Fibroblast of lung (primary cell): ENCODE data around the gene AMIGO3.

Experiments
- EZH2 ChIP-seq: IDR thresholded peaks from 2 replicates; pipeline ENCODE4 v1.5.1; 2012; ENCODE audit warnings: low read length, control low read depth, mild to moderate bottlenecking; ENCODE audit errors: missing control alignments
- TF ChIP-seq, protein P1 (sequence below), 2 donors: IDR thresholded peaks in 1 of 2; conservative IDR thresholded peaks in 1 of 2; 1 replicate in 1 of 2; 2 replicates in 1 of 2; pipeline ENCODE4 v1.5.1; 2011 to 2012; ENCODE audit warnings: low read length in 2 of 2, control low read depth in 1 of 2, inconsistent platforms in 1 of 2, low read depth in 1 of 2, mild to moderate bottlenecking in 1 of 2

DNA sequence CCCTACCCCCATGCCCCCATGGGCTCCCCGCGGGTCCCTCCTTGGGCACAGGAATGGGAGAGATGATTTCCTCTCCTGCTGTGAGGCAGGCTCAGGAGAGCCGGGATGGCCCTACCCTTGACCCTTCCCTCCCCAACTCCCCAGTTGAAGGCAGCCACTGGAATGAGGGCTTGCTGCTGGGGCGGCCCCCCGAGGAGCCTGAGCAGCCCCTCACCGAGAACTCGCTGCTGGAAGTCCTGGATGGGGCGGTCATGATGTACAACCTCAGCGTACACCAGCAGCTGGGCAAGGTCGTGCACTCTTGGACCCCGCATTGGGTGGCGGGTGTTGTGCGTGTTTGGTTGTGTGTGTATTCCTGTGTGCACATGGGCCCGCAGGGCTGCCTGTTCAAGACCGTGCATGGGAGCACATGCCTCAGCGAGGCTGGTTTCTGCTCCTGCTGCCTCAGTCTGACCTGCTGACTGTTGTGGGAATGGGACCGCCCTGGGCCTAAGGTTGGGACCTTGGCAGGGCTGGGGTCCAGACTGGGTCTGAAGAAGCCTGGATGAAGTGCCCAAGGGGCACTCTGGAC, 14.0 kb downstream of the AMIGO3 start:
- TF ChIP-seq, protein P1, sequence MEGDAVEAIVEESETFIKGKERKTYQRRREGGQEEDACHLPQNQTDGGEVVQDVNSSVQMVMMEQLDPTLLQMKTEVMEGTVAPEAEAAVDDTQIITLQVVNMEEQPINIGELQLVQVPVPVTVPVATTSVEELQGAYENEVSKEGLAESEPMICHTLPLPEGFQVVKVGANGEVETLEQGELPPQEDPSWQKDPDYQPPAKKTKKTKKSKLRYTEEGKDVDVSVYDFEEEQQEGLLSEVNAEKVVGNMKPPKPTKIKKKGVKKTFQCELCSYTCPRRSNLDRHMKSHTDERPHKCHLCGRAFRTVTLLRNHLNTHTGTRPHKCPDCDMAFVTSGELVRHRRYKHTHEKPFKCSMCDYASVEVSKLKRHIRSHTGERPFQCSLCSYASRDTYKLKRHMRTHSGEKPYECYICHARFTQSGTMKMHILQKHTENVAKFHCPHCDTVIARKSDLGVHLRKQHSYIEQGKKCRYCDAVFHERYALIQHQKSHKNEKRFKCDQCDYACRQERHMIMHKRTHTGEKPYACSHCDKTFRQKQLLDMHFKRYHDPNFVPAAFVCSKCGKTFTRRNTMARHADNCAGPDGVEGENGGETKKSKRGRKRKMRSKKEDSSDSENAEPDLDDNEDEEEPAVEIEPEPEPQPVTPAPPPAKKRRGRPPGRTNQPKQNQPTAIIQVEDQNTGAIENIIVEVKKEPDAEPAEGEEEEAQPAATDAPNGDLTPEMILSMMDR (conservative IDR thresholded peaks at IDR 0.05 in 1 of 2, IDR thresholded peaks at IDR 0.05 in 1 of 2; ENCODE audit: low read depth in 1 of 2, low read length in 2 of 2): no peak
- no peak for TF ChIP-seq EZH2
